Measurements from ENCODE around the gene CALHM6. TPM values are rescaled to one million over a fixed set of nuclear protein-coding genes. Genes with fewer than 3 reads are reported as not detected.
A peak's percentile ranks its signal among the peaks of the same experiment; 100 is the strongest.

CALHM6 gene
- total RNA-seq, 1 donor from 2014 or later, result 0.99 TPM

- H3K9me3 Mint-ChIP-seq, result no peaks in the 10 kb centered on the region
- no peaks in the 10 kb centered on the region for H3K36me3 Mint-ChIP-seq
- TF ChIP-seq CTCF (conservative IDR thresholded peaks at IDR 0.05), result no peak
- H3K4me3 Mint-ChIP-seq, result no peak overlapping the region
- H3K27ac Mint-ChIP-seq, result no peak overlapping the region
- DNase-seq (ENCODE audit: extremely low spot score, unreplicated experiment), result no peak
- H3K4me1 Mint-ChIP-seq (ENCODE audit: unreplicated experiment), result peaks cover 31% of the 10 kb centered on the region
- no peaks in the 10 kb centered on the region for H3K27me3 Mint-ChIP-seq
Measured at GRCh38 chr6:116445102-116445501, 16.1 kb upstream of the CALHM6 start.

- no peaks in the 10 kb centered on the region for H3K9me3 Mint-ChIP-seq
- no peak overlapping the region for H3K4me3 Mint-ChIP-seq
- H3K27ac Mint-ChIP-seq, result no peak overlapping the region
- DNase-seq (ENCODE audit: extremely low spot score, unreplicated experiment), result no peak
- TF ChIP-seq CTCF (conservative IDR thresholded peaks at IDR 0.05), result no peak
- peaks cover 25% of the 10 kb centered on the region for H3K4me1 Mint-ChIP-seq (ENCODE audit: unreplicated experiment)
- H3K27me3 Mint-ChIP-seq, result no peaks in the 10 kb centered on the region
- H3K36me3 Mint-ChIP-seq, result no peaks in the 10 kb centered on the region
Measured at GRCh38 chr6:116446399-116446798, 14.8 kb upstream of the CALHM6 start.

GRCh38 chr6:116447052-116447451 is 14.1 kb upstream of the CALHM6 start:
- Mint-ChIP-seq H3K9me3 (no peaks in the 10 kb centered on the region), H3K27me3 (no peaks in the 10 kb centered on the region), H3K4me3 (no peak overlapping the region), H3K36me3 (no peaks in the 10 kb centered on the region), H3K27ac (no peak overlapping the region), H3K4me1 (ENCODE audit: unreplicated experiment) (peaks cover 25% of the 10 kb centered on the region)
- no peak for DNase-seq (ENCODE audit: extremely low spot score, unreplicated experiment)
- no peak for TF ChIP-seq CTCF (conservative IDR thresholded peaks at IDR 0.05)

- H3K4me3 Mint-ChIP-seq, result no peak overlapping the region
- H3K27me3 Mint-ChIP-seq, result no peaks in the 10 kb centered on the region
- H3K36me3 Mint-ChIP-seq, result no peaks in the 10 kb centered on the region
- H3K4me1 Mint-ChIP-seq (ENCODE audit: unreplicated experiment), result peaks cover 20% of the 10 kb centered on the region
- H3K9me3 Mint-ChIP-seq, result no peaks in the 10 kb centered on the region
- TF ChIP-seq CTCF (conservative IDR thresholded peaks at IDR 0.05), result no peak
- no peak for DNase-seq (ENCODE audit: extremely low spot score, unreplicated experiment)
- peak overlapping the region; percentile 12 for H3K27ac Mint-ChIP-seq
Measured at GRCh38 chr6:116447496-116448011, 13.6 kb upstream of the CALHM6 start.

- Mint-ChIP-seq H3K27ac (no peak overlapping the region), H3K4me1 (ENCODE audit: unreplicated experiment) (peaks cover 11% of the 10 kb centered on the region), H3K36me3 (no peaks in the 10 kb centered on the region), H3K9me3 (no peaks in the 10 kb centered on the region), H3K4me3 (no peak overlapping the region), H3K27me3 (no peaks in the 10 kb centered on the region)
- no peak for TF ChIP-seq CTCF (conservative IDR thresholded peaks at IDR 0.05)
- no peak for DNase-seq (ENCODE audit: extremely low spot score, unreplicated experiment)
Measured at GRCh38 chr6:116449565-116449964, 11.6 kb upstream of the CALHM6 start.

Data from type B pancreatic cell (in vitro differentiated cells).